IMR-90 (cell line): ENCODE measurements around the gene CEBPG. TPM values are rescaled to one million over a fixed set of nuclear protein-coding genes. Genes with fewer than 3 reads are reported as not detected.

Source experiments
- CHD1 ChIP-seq: IDR thresholded peaks from 2 replicates; pipeline ENCODE4 v1.6.1; 2012; ENCODE audit warnings: low read depth, low read length, improper control_type of control experiment
- CTCF ChIP-seq: conservative IDR thresholded peaks from 2 replicates; pipeline ENCODE4 v1.5.1; 2012; ENCODE audit warnings: mild to moderate bottlenecking, low read depth, low read length, improper control_type of control experiment
- MXI1 ChIP-seq: IDR thresholded peaks from 2 replicates; pipeline ENCODE4 v1.6.1; 2012; ENCODE audit warnings: low read depth, mild to moderate bottlenecking, low read length, moderate library complexity, borderline replicate concordance
- NFE2L2 ChIP-seq: fragments of 150-350 bp; IDR thresholded peaks from 2 replicates; pipeline ENCODE4 v1.6.1; 2016; ENCODE audit warnings: low read depth, mild to moderate bottlenecking, low read length
- POLR2A ChIP-seq: IDR thresholded peaks from 2 replicates; pipeline ENCODE4 v1.6.1; 2012; ENCODE audit warnings: mild to moderate bottlenecking, low read depth, low read length
- polyA plus RNA-seq, 3 experiments: library from polyadenylated mRNA; depleted of rRNA; stranded (reverse); fragments of >200 nt; gene quantifications; 2 replicates each; pipeline ENCODE4 v1.2.3, GENCODE V29; 2012; ENCODE audit warnings: low replicate concordance in 1 of 3
- total RNA-seq: library from RNA; depleted of rRNA; stranded (reverse); fragments of >200 nt; gene quantifications from 2 replicates; pipeline ENCODE4 v1.2.3, GENCODE V29; 2012

Gene CEBPG
- total and polyA plus RNA-seq, 2 of the 4 experiments (the other 2 are of a cell fraction) = 9.2 to 14.3 TPM

GRCh38 chr19:33409906-33410685, 36.6 kb downstream of the CEBPG start (continued):
- TF ChIP-seq CTCF (no peak), MXI1 (no peak), NFE2L2 (no peak), POLR2A (no peak), CHD1 (no peak)
